GM18907 (cell line): Measurements from ENCODE around the gene FOXB2.
"Not testable (repeated sequence)": the region's sequence is repeated elsewhere in the genome, so short reads cannot be mapped to it uniquely, and the experiment has no call there.

Experiments
- ATAC-seq: cut with Tn5 transposase; IDR thresholded peaks from one replicate; pipeline ENCODE4 v1.9.1; 2021; ENCODE audit warnings: mild to moderate bottlenecking, moderate library complexity; ENCODE audit not compliant: unreplicated experiment

Gene FOXB2

GRCh38 chr9:77060681-77061080 lies 41.2 kb downstream of the FOXB2 start:
- not testable (repeated sequence) for ATAC-seq

- no peak for ATAC-seq
These were observed 44.3 kb downstream of the FOXB2 start for GRCh38 chr9:77063645-77064285.

- no peak for ATAC-seq
These were observed 46.9 kb downstream of the FOXB2 start for GRCh38 chr9:77066388-77066787.
